Gastrocnemius medialis (tissue), 4 donors: ENCODE measurements around the gene AMPD2.

ENCODE experiments used
- POLR2A ChIP-seq, 2 donors: fragments of 450-650 bp; IDR thresholded peaks; one replicate each; pipeline ENCODE4 v1.6.1; 2017; ENCODE audit warnings: antibody characterized with exemption in 2 of 2, mild to moderate bottlenecking in 2 of 2, moderate library complexity in 2 of 2
- TF ChIP-seq, protein P1 (sequence below), 5 experiments: fragments of 450-650 bp in 3 of 5; fragments of 200-600 bp in 2 of 5; sonication (generic) in 2 of 5; IDR thresholded peaks in 4 of 5; conservative IDR thresholded peaks in 1 of 5; 1 replicate in 4 of 5; 2 replicates in 1 of 5; pipeline ENCODE4 v1.5.1; 2016 to 2019; ENCODE audit warnings: antibody characterized with exemption in 5 of 5, mild to moderate bottlenecking in 3 of 5, moderate library complexity in 3 of 5

DNA sequence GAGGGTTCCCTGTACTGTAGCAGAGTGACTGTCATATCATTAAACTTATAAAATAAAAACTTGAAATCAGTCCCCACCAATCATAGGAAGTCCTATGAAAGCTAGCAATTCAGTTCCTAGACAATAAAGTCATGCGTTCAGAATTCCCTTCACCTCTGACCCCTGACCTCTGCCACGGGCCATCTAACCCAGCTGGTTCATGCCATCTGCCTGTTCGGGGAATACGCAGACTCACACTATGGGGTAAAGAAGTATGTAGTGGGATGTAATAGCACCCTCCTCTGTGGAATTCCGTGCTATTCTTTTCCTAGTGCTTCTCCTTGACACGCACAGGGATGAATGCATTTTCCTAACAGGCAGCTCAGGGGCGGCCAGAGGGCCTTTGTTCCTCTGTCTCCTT is 38.3 kb downstream of the AMPD2 start:
- TF ChIP-seq, protein P1, sequence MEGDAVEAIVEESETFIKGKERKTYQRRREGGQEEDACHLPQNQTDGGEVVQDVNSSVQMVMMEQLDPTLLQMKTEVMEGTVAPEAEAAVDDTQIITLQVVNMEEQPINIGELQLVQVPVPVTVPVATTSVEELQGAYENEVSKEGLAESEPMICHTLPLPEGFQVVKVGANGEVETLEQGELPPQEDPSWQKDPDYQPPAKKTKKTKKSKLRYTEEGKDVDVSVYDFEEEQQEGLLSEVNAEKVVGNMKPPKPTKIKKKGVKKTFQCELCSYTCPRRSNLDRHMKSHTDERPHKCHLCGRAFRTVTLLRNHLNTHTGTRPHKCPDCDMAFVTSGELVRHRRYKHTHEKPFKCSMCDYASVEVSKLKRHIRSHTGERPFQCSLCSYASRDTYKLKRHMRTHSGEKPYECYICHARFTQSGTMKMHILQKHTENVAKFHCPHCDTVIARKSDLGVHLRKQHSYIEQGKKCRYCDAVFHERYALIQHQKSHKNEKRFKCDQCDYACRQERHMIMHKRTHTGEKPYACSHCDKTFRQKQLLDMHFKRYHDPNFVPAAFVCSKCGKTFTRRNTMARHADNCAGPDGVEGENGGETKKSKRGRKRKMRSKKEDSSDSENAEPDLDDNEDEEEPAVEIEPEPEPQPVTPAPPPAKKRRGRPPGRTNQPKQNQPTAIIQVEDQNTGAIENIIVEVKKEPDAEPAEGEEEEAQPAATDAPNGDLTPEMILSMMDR (IDR thresholded peaks at IDR 0.05 in 4 of 5, conservative IDR thresholded peaks at IDR 0.05 in 1 of 5) = no peak
- no peak for TF ChIP-seq POLR2A (IDR thresholded peaks at IDR 0.05)
